ENCODE data around the gene FAM135A.

FAM135A gene

DNA sequence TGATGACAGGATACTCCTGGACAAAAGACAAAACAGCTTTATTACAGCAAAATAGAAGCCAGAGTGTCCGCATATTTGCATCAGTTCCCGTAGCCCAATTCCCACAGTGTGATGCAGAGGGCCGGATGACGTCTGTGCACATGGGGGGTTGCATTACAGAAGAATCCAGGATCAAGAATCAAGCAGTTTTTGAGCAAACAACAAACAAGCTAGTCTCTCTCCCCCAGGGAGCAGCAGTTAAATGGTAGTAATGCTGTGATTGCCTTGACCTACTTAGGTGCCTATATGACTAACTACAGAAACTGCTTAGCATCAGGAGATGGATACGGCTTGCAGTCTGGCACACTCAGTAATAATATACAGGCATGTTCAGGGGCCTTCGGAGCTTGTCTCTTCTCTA is 150.2 kb downstream of the FAM135A start:
- TF ChIP-seq, protein P1, sequence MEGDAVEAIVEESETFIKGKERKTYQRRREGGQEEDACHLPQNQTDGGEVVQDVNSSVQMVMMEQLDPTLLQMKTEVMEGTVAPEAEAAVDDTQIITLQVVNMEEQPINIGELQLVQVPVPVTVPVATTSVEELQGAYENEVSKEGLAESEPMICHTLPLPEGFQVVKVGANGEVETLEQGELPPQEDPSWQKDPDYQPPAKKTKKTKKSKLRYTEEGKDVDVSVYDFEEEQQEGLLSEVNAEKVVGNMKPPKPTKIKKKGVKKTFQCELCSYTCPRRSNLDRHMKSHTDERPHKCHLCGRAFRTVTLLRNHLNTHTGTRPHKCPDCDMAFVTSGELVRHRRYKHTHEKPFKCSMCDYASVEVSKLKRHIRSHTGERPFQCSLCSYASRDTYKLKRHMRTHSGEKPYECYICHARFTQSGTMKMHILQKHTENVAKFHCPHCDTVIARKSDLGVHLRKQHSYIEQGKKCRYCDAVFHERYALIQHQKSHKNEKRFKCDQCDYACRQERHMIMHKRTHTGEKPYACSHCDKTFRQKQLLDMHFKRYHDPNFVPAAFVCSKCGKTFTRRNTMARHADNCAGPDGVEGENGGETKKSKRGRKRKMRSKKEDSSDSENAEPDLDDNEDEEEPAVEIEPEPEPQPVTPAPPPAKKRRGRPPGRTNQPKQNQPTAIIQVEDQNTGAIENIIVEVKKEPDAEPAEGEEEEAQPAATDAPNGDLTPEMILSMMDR (IDR thresholded peaks at IDR 0.05; ENCODE audit: insufficient read depth, low read length, poor library complexity, severe bottlenecking), result no peak
- DNase-seq (ENCODE audit: extremely low read depth, insufficient read length), result no peak
- Histone ChIP-seq H3K4me3 (replicated peaks; ENCODE audit: low read depth, low read length) (no peak overlapping the region), H3K27me3 (replicated peaks; ENCODE audit: control insufficient read depth, insufficient read depth, low read length) (no peaks in the 10 kb centered on the region), H3K36me3 (ENCODE audit: control insufficient read depth, insufficient read depth, low read length) (no peaks in the 10 kb centered on the region)

DNA sequence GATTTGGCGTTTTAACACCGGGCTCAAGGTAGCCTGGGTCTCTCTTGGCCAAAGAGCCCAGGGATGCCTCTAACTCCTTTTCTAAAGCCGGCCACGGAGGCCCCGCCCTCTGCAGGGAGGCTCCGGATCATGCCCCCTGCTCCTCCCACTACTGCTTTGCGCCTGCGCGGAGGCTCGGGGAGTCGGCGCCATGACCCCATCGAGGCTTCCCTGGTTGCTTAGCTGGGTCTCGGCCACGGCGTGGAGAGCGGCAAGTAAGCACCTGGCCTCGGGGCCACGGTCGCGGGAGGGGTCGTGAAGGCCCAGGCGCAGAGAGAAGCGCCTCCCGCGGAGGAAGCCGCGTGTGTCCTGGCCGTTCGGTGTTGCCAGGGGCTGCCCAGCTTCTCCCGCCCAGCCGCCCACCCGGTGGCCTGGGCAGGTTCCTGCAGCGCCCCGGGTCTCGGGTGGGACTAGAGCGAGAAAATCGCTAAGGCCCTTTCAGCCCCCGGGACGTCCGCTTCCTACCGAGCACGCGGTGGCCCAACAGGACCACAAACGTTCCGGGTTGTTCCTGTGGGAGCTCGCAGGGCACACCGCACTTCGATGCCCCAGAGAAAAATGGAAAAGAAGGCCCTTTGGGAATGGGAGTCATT is 153.6 kb downstream of the FAM135A start, which contains the start of gene SDHAF4:
SDHAF4 (plus strand) TSS at position 180 of the 632 bp plus-strand sequence; CDS start at position 191, 11 bp downstream.
- Histone ChIP-seq H3K36me3 (ENCODE audit: control insufficient read depth, insufficient read depth, low read length) (no peaks in the 10 kb centered on the region), H3K27me3 (replicated peaks; ENCODE audit: control insufficient read depth, insufficient read depth, low read length) (no peaks in the 10 kb centered on the region), H3K4me3 (replicated peaks; ENCODE audit: low read depth, low read length) (peak within 1 kb of the TSS; percentile 78)
- TF ChIP-seq, protein P1 (IDR thresholded peaks at IDR 0.05; ENCODE audit: insufficient read depth, low read length, poor library complexity, severe bottlenecking), result no peak
- DNase-seq (ENCODE audit: extremely low read depth, insufficient read length), result peak; percentile 91

DNA sequence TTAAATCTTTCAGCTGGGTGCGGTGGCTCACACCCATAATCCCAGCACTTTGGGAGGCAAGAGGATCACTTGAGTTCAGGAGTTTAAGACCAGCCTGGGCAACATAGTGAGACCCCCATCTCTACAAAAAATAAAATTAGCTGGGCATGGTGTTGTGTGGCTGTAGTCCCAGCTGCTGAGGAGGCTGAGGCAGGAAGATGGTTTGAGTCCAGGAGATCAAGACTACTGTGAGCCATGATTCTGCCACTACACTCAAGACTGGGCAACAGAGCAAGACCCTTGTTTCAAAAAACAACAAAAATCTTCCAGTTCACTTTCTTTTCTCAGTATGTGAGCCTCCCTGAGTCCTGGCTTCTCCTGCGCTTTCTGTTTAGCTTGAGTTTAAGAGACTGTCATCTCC is 161.3 kb downstream of the FAM135A start:
- no peaks in the 10 kb centered on the region; the same call in 1 of the 2 replicates for H3K36me3 ChIP-seq (ENCODE audit: control insufficient read depth, insufficient read depth, low read length)
- DNase-seq (ENCODE audit: extremely low read depth, insufficient read length), result no peak
- TF ChIP-seq, protein P1 (IDR thresholded peaks at IDR 0.05; ENCODE audit: insufficient read depth, low read length, poor library complexity, severe bottlenecking), result no peak
- no peaks in the 10 kb centered on the region for H3K27me3 ChIP-seq (replicated peaks; ENCODE audit: control insufficient read depth, insufficient read depth, low read length)
- no peak overlapping the region for H3K4me3 ChIP-seq (replicated peaks; ENCODE audit: low read depth, low read length)

DNA sequence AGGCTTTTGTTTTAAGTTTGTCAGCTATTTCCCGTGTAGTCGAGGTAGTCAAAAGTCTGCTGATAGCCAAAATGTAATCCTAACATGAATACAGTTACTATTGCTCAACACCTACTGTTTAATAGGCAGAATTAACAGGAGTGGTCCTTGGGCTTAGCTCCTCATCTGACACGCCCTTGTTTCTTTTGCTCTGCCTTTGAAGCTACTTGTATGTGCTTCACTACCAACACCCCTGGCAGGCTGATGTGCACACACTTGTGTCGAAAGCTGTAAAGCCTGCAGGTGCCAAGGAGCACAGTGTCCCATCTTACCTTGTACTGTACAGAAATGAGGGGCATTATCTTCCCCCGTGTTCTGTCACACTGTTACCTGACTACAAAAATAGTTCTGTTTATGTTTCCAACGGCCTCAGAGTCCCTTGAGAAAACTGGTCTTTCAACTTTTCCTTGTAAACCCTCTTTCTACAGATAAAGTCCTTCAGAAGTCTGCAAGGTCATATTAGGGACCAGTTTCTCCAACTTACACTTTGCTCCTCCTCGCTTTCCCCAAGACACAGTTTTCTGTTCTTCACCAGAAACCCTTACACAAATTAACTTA is 162.7 kb downstream of the FAM135A start:
- no peaks in the 10 kb centered on the region for H3K27me3 ChIP-seq (replicated peaks; ENCODE audit: control insufficient read depth, insufficient read depth, low read length)
- H3K4me3 ChIP-seq (replicated peaks; ENCODE audit: low read depth, low read length), result no peak overlapping the region
- TF ChIP-seq, protein P1 (IDR thresholded peaks at IDR 0.05; ENCODE audit: insufficient read depth, low read length, poor library complexity, severe bottlenecking), result no peak
- no peak for DNase-seq (ENCODE audit: extremely low read depth, insufficient read length)
- no peaks in the 10 kb centered on the region; the same call in 1 of the 2 replicates for H3K36me3 ChIP-seq (ENCODE audit: control insufficient read depth, insufficient read depth, low read length)

DNA sequence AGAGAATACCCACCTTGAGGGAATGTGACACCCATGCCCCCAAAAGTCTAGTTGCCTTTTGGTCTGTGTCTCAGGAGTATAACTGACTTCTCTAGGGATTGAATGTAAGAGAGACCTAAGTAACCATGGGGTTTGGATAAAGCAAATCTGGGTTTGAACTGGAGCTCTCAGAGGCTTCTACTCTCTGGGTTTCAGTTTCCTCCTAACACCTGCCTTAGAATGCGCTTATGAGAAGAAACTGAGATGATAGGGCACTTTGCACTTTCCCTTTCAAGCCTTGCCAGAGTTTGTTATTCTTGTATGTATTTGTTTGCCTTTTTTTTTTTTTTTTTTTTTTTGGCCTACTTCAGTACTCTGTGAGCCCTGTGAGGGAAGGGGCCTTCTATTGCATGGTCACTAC is 172.8 kb downstream of the FAM135A start:
- no peaks in the 10 kb centered on the region for H3K27me3 ChIP-seq (replicated peaks; ENCODE audit: control insufficient read depth, insufficient read depth, low read length)
- no peak overlapping the region for H3K4me3 ChIP-seq (replicated peaks; ENCODE audit: low read depth, low read length)
- H3K36me3 ChIP-seq (ENCODE audit: control insufficient read depth, insufficient read depth, low read length), result no peaks in the 10 kb centered on the region; the same call in none of the 2 replicates
- peak; percentile 15 for DNase-seq (ENCODE audit: extremely low read depth, insufficient read length)
- TF ChIP-seq, protein P1 (IDR thresholded peaks at IDR 0.05; ENCODE audit: insufficient read depth, low read length, poor library complexity, severe bottlenecking), result no peak

All from GM06990 (cell line).